MM.1S (cell line): ENCODE measurements around the gene STOX1.
"Not testable (repeated sequence)": the region's sequence is repeated elsewhere in the genome, so short reads cannot be mapped to it uniquely, and the experiment has no call there.

Experiments used
- DNase-seq: peaks from one replicate; pipeline ENCODE4 v3.0.0-alpha.2; 2015
- H2AFZ ChIP-seq: fragments of 300-600 bp; sonication (generic); 2 replicates; pipeline ENCODE4 v1.6.0; 2016; ENCODE audit warnings: antibody characterized with exemption, low read length
- H3F3A ChIP-seq: fragments of 300-600 bp; sonication (generic); 2 replicates; pipeline ENCODE4 v1.6.1; 2016; ENCODE audit warnings: mild to moderate bottlenecking, antibody characterized with exemption, low read length, moderate library complexity, mixed read lengths; ENCODE audit not compliant: insufficient read depth
- H3K27ac ChIP-seq: fragments of 300-600 bp; sonication (generic); 2 replicates; pipeline ENCODE4 v1.5.1; 2016; ENCODE audit warnings: mild to moderate bottlenecking, low read length
- H3K27me3 ChIP-seq: fragments of 300-600 bp; sonication (generic); replicated peaks from 2 replicates; pipeline ENCODE4 v1.6.0; 2016; ENCODE audit warnings: low read length; ENCODE audit not compliant: insufficient read depth
- H3K36me3 ChIP-seq: fragments of 300-600 bp; sonication (generic); replicated peaks from 2 replicates; pipeline ENCODE4 v1.6.1; 2016; ENCODE audit warnings: mild to moderate bottlenecking, low read length, mixed read lengths; ENCODE audit not compliant: insufficient read depth
- H3K4me1 ChIP-seq: fragments of 300-600 bp; sonication (generic); 2 replicates; pipeline ENCODE4 v1.6.1; 2016; ENCODE audit warnings: low read length, mixed read lengths
- H3K4me2 ChIP-seq: fragments of 300-600 bp; sonication (generic); 2 replicates; pipeline ENCODE4 v1.6.0; 2016; ENCODE audit warnings: low read depth, low read length
- H3K4me3 ChIP-seq: fragments of 300-600 bp; sonication (generic); 2 replicates; pipeline ENCODE4 v1.5.1; 2016; ENCODE audit warnings: low read length, mixed read lengths
- H3K79me2 ChIP-seq: fragments of 300-600 bp; sonication (generic); 2 replicates; pipeline ENCODE4 v1.6.1; 2016; ENCODE audit warnings: mixed run types, low read length, mixed read lengths
- H3K9ac ChIP-seq: fragments of 300-600 bp; sonication (generic); 2 replicates; pipeline ENCODE4 v1.6.1; 2016; ENCODE audit warnings: low read length, mixed read lengths
- H3K9me2 ChIP-seq: fragments of 300-600 bp; sonication (generic); replicated peaks from 2 replicates; pipeline ENCODE4 v1.6.1; 2016; ENCODE audit warnings: mild to moderate bottlenecking, low read length, mixed read lengths; ENCODE audit not compliant: insufficient read depth
- H3K9me3 ChIP-seq: fragments of 300-600 bp; sonication (generic); replicated peaks from 2 replicates; pipeline ENCODE4 v1.6.1; 2016; ENCODE audit warnings: mild to moderate bottlenecking, low read length, mixed read lengths; ENCODE audit not compliant: insufficient read depth
- H4K20me1 ChIP-seq: fragments of 300-600 bp; sonication (generic); 2 replicates; pipeline ENCODE4 v1.6.1; 2016; ENCODE audit warnings: mild to moderate bottlenecking, low read length, moderate library complexity, mixed read lengths; ENCODE audit not compliant: insufficient read depth
- EZH2 ChIP-seq: fragments of 300-600 bp; sonication (generic); optimal IDR thresholded peaks from 2 replicates; pipeline ENCODE3; 2017; ENCODE audit warnings: low read depth, mild to moderate bottlenecking, antibody characterized with exemption, low read length, mixed read lengths
- EZH2phosphoT487 ChIP-seq: fragments of 300-600 bp; sonication (generic); IDR thresholded peaks from 2 replicates; pipeline ENCODE4 v1.6.1; 2018; ENCODE audit warnings: antibody characterized with exemption, low read length
- TF ChIP-seq, protein P1 (sequence below): fragments of 300-600 bp; sonication (generic); IDR thresholded peaks from 2 replicates; pipeline ENCODE4 v1.5.1; 2016; ENCODE audit warnings: antibody characterized with exemption, low read length, mixed read lengths

The STOX1 gene

GRCh38 chr10:68924593-68924992 is 97.3 kb downstream of the STOX1 start:
- no peaks in the 10 kb centered on the region for H4K20me1 ChIP-seq
- H3K4me1 ChIP-seq: no peaks in the 10 kb centered on the region
- TF ChIP-seq, protein P1, sequence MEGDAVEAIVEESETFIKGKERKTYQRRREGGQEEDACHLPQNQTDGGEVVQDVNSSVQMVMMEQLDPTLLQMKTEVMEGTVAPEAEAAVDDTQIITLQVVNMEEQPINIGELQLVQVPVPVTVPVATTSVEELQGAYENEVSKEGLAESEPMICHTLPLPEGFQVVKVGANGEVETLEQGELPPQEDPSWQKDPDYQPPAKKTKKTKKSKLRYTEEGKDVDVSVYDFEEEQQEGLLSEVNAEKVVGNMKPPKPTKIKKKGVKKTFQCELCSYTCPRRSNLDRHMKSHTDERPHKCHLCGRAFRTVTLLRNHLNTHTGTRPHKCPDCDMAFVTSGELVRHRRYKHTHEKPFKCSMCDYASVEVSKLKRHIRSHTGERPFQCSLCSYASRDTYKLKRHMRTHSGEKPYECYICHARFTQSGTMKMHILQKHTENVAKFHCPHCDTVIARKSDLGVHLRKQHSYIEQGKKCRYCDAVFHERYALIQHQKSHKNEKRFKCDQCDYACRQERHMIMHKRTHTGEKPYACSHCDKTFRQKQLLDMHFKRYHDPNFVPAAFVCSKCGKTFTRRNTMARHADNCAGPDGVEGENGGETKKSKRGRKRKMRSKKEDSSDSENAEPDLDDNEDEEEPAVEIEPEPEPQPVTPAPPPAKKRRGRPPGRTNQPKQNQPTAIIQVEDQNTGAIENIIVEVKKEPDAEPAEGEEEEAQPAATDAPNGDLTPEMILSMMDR: no peak
- no peak for TF ChIP-seq EZH2phosphoT487
- TF ChIP-seq EZH2: no peak
- H3K4me2 ChIP-seq: no peak overlapping the region
- no peak for DNase-seq
- no peaks in the 10 kb centered on the region for H3F3A ChIP-seq
- no peaks in the 10 kb centered on the region for H3K9me2 ChIP-seq
- H3K27ac ChIP-seq: no peak overlapping the region
- no peak overlapping the region for H3K4me3 ChIP-seq
- no peak overlapping the region for H2AFZ ChIP-seq
- no peaks in the 10 kb centered on the region for H3K9me3 ChIP-seq
- no peak overlapping the region for H3K9ac ChIP-seq
- H3K36me3 ChIP-seq: no peaks in the 10 kb centered on the region
- no peaks in the 10 kb centered on the region for H3K27me3 ChIP-seq
- H3K79me2 ChIP-seq: peaks cover 8% of the 10 kb centered on the region

DNA sequence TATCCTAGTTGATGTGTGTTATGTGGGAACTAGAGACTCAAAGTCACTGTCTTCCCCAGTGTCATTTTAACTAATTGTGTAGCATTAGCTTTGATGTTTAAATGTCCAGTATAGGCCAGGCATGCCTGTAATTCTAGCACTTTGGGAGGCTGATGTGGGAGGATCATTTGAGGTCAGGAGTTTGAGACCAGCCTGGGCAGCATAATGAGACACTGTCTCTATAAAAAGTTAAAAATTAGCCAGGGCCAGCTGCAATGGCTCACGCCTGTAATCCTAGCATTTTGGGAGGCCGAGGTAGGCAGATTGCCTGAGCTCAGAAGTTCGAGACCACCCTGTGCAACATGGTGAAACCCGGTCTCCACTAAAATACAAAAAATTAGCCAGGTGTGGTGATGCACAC is 98.2 kb downstream of the STOX1 start:
- Histone ChIP-seq H3K27ac (no peak overlapping the region), H3K79me2 (peaks cover 8% of the 10 kb centered on the region), H4K20me1 (no peaks in the 10 kb centered on the region), H3K36me3 (no peaks in the 10 kb centered on the region), H3K4me3 (no peak overlapping the region), H3K4me2 (no peak overlapping the region), H3K9me2 (no peaks in the 10 kb centered on the region), H3K27me3 (no peaks in the 10 kb centered on the region), H3K4me1 (no peaks in the 10 kb centered on the region), H2AFZ (no peak overlapping the region), H3K9ac (no peak overlapping the region), H3F3A (no peaks in the 10 kb centered on the region), H3K9me3 (no peaks in the 10 kb centered on the region)
- no peak for DNase-seq
- TF ChIP-seq, protein P1: no peak
- TF ChIP-seq EZH2 (no peak), EZH2phosphoT487 (no peak)

GRCh38 chr10:68929157-68929556 is 101.8 kb downstream of the STOX1 start:
- not testable (repeated sequence) for H2AFZ ChIP-seq, H3K4me1 ChIP-seq, H3K9me3 ChIP-seq, H3K27me3 ChIP-seq, H4K20me1 ChIP-seq, DNase-seq, H3F3A ChIP-seq, H3K4me2 ChIP-seq, H3K9me2 ChIP-seq, H3K79me2 ChIP-seq, H3K27ac ChIP-seq, H3K4me3 ChIP-seq, H3K9ac ChIP-seq, H3K36me3 ChIP-seq

DNA sequence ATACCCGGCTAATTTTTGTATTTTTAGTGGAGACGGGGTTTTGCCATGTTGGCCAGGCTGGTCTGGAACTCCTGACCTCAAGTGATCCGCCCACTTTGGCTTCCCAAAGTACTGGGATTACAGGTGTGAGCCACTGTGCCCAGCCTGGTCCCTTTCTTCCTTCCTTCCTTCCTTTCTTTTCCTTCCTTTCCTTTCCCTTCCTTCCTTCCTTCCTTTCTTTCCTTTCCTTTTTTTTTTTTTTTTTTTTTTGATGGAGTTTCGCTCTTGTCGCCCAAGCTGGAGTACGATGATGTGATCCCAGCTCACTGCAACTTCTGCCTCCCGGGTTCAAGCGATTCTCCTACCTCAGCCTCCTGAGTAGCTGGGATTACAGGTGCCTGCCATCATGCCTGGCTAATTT is 102.6 kb downstream of the STOX1 start:
- H3K4me1 ChIP-seq, H3K27me3 ChIP-seq, H3K27ac ChIP-seq, H2AFZ ChIP-seq, H3K9me3 ChIP-seq, H4K20me1 ChIP-seq, H3K4me3 ChIP-seq, H3K9me2 ChIP-seq, H3K9ac ChIP-seq, H3F3A ChIP-seq, DNase-seq, H3K4me2 ChIP-seq, H3K79me2 ChIP-seq, H3K36me3 ChIP-seq: not testable (repeated sequence)

DNA sequence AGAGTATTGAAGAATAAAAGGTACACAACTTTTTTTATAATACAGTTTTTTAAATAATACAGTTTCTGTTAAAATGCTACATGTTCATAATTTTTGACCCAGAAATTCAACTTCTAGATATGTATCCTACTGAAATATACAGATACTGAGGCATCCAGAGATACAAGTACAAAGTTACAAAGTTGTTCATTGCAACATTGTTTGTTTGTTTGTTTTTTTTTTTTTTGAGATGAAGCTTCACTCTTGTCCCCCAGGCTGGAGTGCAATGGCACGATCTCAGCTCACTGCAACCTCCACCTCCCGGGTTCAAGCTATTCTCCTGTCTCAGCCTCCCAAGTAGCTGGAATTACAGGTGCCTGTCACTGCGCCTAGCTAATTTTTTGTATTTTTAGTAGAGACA is 105.5 kb downstream of the STOX1 start:
- H4K20me1 ChIP-seq, H3K9ac ChIP-seq, H3F3A ChIP-seq, H3K36me3 ChIP-seq, H3K4me2 ChIP-seq, H3K27ac ChIP-seq, H3K4me1 ChIP-seq, H3K9me2 ChIP-seq, H3K79me2 ChIP-seq, H3K4me3 ChIP-seq, H2AFZ ChIP-seq, H3K9me3 ChIP-seq, H3K27me3 ChIP-seq, DNase-seq: not testable (repeated sequence)
